HG03469 (cell line): ENCODE measurements around the gene JAKMIP1.

Experiments
- ATAC-seq: cut with Tn5 transposase; IDR thresholded peaks from one replicate; pipeline ENCODE4 v1.9.1; 2021; ENCODE audit warnings: mild to moderate bottlenecking, moderate library complexity, moderate number of reproducible peaks; ENCODE audit not compliant: unreplicated experiment

Gene JAKMIP1

GRCh38 chr4:6200011-6200921, at the start of gene JAKMIP1:
Gene JAKMIP1, minus strand, starts transcription at chr4:6200549. Its CDS starts 87,699 bp downstream, at chr4:6112850.
- peak; percentile 76 for ATAC-seq

GRCh38 chr4:6248394-6248793, 48.0 kb upstream of the JAKMIP1 start:
- no peak for ATAC-seq

- ATAC-seq: no peak
These were observed 45.9 kb upstream of the JAKMIP1 start for GRCh38 chr4:6246170-6246634.

- ATAC-seq: no peak
These were observed 45.2 kb upstream of the JAKMIP1 start for GRCh38 chr4:6245246-6246169.

GRCh38 chr4:6242271-6243029, 42.1 kb upstream of the JAKMIP1 start:
- ATAC-seq: no peak

- ATAC-seq: no peak
These were observed 40.9 kb upstream of the JAKMIP1 start for GRCh38 chr4:6241062-6241845.

DNA sequence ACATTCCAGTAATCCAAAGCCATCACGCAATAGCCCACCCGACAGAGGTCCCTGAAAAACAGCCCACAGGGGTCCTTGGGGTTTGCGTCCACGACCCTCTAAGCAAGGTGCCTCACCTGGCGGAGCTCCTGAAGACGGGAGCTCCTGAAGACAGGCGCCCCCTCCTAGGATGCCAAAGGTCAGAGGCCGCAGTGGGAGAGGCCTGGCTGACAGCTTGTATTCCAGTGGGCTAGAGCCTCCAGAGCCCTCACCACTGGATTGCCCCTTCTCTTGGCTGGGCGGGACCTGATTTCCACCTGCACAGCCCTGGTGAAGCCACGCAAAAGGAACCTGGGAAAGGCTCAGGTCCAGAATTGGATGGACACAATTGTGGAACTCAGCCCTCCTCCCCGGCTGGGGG, 39.6 kb upstream of the JAKMIP1 start:
- no peak for ATAC-seq

DNA sequence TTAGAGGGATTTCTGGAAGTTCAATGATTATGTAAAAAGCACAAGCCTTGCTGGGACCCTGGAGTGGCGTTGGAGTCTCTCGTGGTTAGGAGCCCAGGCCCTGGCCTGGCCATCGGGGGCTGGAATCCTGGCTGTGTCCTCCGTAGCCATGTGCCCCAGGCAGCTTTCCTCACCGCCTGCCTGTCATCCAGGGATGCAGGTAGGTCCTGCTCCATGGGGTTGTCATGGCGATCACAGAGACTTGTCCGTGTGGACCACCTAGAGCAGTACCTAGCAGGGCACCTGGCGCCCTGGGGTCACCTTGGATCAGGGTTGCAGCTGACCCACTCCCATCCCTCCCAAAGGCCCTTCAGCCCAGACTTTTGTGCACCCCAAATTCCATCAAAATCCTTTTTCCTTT, 39.1 kb upstream of the JAKMIP1 start:
- ATAC-seq: no peak

GRCh38 chr4:6236816-6237390, 36.6 kb upstream of the JAKMIP1 start:
- no peak for ATAC-seq

DNA sequence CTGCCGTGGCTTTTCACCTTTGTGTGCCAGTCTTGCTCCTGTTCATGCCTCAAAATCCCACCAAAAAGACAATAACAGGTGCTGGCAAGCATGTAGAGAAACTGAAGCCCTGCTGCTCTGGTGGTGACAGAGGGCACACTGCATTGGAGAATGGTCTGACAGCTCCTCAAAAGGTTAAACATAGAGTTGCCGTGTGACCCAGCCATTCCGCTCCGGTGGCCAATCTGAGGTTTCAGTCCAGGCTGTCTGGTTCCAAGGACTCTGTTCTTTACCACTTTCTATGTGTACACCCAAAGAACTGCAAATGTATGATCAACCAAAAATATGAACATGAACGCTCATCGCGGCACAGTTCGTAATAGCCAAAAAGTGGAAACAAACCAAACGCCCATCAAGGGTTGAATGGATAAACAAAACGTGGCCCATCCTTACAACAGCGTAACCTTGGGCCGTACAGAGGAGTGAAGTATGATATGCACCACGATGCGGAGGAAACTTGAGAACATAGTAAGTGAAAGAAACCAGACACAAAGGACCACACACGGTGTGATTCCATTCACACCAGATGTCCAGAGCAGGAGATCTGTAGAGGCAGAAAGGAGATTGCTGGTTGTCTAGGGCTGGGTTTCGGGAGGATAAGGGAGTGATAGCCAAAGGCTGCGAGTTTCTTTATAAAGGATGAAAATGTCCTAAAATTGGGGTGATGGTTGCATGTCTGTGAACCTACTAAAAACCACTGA, 35.7 kb upstream of the JAKMIP1 start:
- ATAC-seq: no peak

DNA sequence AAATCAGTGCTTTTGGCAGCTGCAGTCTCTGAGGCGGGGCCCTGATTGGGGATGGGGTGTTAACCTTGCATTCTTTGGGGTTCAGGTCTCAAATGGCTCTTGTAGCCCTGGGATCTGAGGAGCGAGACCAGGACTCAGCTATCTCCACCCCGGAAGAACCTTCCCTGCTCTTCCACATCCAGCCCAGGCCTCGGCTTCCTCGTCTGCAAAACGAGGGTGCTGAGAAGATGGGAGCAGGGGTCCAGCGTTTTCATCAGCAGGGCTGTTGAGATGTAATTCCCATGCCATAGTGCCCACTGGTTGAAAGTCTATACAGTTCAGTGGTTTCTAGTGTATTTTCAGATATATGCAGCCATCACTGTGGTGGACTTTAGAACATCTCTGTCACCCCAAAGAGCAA, 34.7 kb upstream of the JAKMIP1 start:
- ATAC-seq: no peak

GRCh38 chr4:6233929-6234328, 33.6 kb upstream of the JAKMIP1 start:
- ATAC-seq: no peak

DNA sequence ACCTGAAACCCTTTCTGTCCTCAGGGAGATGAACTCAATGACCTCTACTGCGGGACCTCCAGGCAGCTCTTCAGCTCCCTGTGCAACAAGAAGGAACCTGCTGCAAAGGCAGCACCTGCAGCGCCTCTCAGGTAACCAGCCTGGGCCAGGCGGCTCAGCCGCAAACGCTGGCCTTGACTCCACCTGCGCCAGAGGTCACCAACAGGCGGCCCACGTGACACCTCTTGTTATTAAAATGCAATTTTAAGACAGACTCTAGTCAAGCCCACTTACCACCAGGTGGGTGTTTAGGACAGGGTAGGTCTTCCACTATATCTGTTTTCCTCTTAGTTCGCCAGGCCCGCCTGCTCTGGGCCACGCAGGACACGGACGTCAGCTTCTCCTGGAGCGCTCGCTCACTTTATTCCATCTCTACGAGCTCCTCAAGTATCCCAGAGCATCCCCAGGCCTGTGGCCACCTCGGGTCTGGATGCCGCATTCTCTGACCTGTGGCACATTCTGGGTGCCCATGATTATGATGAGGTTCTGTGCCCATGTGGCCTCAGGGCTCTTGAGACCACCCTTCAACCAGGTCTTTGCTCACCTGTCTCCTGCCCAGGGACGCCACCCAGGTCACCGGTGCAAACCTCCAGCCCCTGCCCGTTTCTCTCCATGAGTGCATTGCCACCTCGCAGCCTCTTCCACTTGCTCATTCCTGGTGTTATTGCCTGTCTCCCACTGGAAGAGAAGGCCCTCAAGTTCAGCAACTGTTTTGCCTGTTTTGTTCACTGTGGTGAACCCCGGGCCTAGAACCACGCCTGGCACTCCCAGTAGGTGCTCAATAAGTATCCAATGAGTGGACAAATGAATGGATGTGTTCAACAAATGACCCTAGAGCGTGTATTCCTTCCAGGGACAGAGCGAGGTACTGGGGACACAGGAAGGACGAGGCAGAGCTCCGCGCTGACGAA, 32.8 kb upstream of the JAKMIP1 start:
- no peak for ATAC-seq

DNA sequence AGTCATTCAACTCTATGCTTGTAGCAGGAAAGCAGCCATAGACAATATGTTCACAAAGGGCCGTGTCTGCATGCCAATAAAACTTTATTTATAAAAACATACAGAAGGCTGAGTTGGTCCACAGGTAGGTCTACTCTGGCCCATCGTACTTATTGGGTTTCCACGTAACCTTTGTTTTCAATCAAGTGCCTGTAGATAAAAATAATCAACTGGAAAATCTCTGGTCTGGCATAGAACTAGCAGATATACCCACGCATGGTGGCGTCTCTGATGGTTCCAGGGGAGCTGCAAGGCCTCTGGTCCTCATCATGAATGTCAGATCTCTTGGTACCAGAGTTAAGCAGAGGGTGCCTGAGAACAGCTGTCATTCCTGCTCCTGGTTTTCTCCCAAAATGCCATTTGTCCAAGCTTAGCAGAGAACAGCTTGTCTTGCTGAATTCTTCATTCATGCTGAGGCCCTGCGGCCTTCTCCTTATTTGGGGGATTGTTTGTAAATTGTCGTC, 31.4 kb upstream of the JAKMIP1 start:
- ATAC-seq: no peak

DNA sequence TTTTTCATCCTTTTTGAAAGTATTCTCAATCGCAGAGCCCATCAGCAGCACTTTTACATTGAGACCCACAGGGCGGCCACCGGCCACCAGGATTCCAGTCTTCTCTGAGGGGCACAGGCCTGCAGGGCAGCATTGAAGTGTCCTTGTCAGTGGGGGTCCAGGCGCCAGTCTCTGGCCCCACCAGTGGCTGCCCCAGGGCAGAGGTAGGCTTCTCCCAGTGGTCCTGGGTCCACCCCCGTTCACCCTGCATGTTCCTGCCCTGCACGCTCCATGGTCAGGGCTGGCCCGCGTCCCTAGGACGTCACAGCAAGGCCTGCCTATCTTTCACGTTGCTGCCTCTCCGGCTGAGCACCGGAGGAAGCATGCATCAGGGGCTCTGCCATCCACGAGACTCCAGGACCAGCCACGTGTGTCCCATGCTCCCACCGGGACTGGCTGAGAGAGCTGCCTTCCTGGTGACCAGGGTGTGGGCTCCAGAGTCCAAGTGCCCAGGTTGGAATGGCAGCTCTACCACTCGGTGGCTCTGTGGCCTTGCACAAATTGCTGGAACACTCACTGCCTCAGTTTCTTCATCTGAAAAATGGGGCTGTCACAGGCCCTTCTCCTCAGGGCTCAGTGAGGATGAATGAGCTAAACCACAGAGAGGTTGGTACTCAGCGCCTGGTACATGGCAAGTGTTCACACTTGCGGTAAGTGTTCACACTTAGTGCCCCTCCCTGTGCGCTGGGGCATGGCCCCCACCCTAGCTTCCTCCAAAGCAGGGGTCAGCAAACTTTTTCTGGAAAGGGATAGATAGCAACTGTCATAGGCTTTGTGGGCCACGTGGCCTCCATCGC, 30.7 kb upstream of the JAKMIP1 start:
- no peak for ATAC-seq

DNA sequence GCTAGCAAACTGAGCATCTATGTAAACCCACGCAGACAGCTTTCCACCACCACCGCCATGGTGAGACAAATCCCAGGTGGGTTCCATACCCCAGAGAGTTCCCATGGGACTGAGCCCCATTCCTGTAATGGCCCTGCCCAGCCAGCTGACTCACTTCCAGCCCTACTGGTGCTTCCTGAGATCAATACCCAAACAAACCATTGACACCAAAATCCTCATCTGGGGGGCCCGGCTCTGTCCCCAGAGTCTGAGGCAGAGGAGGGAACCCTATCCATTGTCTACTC, 30.1 kb upstream of the JAKMIP1 start:
- ATAC-seq: no peak
